Posterior vena cava (tissue), 2 donors: ENCODE data around the gene PARN. TPM values are rescaled to one million over a fixed set of nuclear protein-coding genes. Genes with fewer than 3 reads are reported as not detected.
A peak's percentile ranks its signal among the peaks of the same experiment; 100 is the strongest.
"Not testable (repeated sequence)": the region's sequence is repeated elsewhere in the genome, so short reads cannot be mapped to it uniquely, and the experiment has no call there.

ENCODE experiments used
- DNase-seq: peaks from one replicate; pipeline ENCODE4 v3.0.0-alpha.2; 2020; ENCODE audit warnings: low spot score
- intact Hi-C, 2 donors: fragments of 100-400 bp; cut with DNase I; formaldehyde crosslinking; loops; one replicate each; pipeline versions ENCODE4 v1.14.1 to v1.14.2; 2022 to 2023
- total RNA-seq, 2 donors: library from RNA; stranded (reverse); fragmentation: NEBNext Ultra II Directional; extraction: Animal tissue kit (Norgen Biotek cat#: 25700); gene quantifications; one replicate each; pipeline ENCODE4 v1.2.1, GENCODE V29; 2021
- donor health status: DM: yes; HTN: yes; CAD: no.
- donor health status: DM: yes; HTN: yes; CAD: no.

The PARN gene
- total RNA-seq, 2 donors from 2014 or later, result 27.2 to 27.9 TPM

DNA sequence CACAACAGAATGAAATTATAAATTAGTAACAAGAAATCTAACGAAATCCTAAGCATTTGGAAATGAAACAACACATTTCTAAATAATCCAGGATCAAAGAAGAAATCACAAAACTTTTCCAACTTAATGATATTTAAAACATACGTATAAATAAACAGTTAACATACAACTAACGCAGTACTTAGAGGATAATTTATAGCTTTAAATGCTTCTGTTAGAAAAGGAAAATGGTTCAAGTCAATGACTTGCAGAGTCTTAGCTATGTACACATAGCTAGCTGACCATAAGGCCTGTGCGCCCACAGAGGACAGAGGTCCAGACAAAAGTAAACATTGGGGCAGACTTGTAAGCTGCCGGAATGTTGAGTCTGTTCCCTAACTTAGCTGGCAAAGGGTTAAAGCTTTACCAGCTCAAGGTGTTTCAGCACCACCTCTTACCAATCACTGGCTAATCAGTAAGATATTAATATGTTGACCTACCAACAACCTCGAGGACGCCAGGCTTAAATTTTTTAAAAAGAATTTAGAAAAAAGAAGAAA lies 84.6 kb downstream of the PARN start:
- DNase-seq, result no peak
- intact Hi-C loops, result no loop called here

DNA sequence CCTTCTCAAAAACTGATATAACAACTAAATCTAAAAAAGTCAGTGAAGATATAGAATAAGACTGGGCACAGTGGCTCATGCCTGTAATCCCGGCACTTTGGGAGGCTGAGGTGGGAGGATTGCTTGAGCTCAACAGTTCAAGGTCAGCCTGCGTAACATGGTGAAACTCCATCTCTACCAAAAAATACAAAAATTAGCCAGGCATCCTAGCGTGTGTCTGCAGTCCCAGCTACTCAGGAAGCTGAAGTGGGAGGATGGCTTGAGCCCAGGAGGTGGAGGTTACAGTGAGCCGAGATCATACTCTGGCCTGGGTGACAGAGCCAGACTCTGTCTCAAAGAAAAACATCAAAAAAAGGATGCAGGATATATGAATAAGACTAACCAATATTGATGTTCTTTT lies 85.2 kb downstream of the PARN start:
- DNase-seq, intact Hi-C loops: not testable (repeated sequence)

DNA sequence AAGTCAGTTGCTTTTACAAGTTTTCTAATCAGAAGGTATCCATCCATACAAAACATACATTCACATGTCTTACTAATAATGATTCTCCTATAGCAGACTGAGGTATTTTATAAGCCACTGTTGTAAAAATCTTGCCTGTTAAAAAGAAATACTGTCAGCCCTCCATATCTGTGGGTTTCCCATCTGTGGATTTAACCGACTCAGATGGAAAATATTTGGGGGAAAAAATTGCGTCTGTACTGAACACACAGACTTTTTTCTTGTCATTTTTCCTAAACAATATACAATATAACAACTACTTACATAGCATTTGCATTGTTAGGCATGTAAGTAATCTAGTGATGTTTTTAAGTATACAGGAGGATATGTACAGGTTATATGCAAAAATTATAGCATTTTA lies 90.4 kb downstream of the PARN start:
- DNase-seq, result no peak
- intact Hi-C loops, result no loop called here

DNA sequence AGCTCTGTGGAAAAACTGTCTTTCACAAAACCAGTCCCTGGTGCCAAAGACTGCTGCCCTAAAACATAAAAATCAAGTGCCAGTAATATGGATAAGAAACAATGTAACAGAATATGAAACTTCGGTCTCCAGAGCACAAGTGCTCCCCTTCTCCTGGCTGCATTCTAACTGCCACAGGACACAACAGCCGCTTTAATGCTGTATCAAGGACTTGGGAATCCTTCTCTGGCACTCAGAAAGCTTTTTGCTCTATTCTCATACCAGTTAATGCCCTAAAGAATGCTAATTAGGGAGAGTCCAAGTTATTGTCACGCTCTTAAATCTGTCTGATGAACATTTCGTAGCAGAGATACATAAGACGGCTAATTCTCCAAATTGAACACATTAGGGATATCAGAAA lies 90.9 kb downstream of the PARN start:
- DNase-seq, result no peak
- intact Hi-C loops, result no loop called here

DNA sequence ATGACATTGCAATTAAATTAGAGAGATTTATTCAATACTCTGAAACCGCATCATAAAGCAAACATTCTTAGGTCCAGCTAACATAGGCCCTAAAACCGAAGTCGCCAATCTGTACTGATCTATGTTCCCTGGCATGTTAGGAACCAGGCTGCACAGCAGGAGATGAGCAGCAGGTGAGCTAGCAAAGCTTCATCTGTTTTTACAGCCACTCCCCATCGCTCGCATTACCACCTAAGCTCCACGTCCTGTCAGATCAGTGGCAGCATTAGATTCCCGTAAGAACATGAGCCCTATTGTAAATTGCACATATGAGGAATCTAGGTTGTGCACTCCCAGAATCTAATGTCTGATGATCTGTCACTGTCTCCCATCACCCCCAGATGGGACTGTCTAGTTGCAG lies 91.5 kb downstream of the PARN start:
- intact Hi-C loops, result no loop called here
- no peak for DNase-seq

DNA sequence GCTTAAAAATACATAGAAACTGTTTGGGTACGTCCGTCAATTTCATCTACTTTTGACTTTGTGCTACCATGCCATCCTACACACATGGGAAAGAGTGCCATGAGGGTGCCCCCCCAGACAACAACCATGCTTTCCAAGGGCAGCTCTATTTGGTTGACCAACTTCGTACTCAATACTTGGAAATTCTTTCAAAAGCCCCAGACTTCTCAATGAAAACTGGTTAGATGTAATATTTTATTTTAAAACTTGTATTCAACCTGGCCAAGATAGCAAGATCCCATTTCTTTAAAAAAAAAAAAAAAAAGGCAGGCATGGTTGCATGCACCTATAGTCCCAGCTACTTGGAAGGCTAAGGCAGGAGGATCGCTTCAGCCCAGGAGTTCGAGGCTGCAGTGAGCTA lies 98.4 kb downstream of the PARN start:
- no peak for DNase-seq
- intact Hi-C loops, result no loop called here

DNA sequence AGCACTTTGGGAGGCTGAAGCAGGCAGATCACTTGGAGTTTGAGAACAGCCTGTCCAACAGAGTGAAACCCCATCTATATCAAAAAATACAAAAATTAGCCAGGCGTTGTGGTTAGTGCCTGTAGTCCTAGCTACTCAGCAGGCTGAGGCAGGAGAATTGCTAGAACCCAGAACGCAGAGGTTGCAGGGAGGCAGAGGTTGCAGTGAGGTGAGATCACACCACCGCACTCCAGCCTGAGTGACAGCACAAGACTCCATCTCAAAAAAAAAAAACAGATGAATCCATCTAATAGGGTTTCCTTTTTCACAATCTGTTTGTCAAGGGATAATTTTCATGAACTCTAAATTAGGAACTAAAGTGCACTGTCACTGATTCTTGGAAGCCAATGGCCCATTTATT lies 99.0 kb downstream of the PARN start:
- intact Hi-C loops, result no loop called here
- DNase-seq, result no peak

DNA sequence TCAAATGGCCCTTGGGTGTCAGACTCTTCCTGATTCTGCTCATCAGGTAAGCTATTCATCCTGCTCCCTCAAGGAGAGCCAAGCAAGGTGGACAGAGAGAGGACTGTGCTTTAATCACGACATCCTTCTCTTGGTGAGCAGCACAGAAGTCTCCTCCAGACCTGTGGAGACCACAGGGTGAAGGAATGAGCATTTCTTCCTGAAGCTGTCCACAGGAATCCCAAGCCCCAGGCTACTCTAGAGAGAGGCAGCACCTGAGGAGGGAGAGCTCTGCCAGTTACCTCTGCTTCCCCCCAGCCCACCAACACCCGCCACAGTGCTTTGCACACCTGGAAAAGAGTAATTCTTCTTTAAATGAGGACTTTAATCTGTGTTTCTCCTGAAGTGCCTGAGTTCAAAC lies 100.0 kb downstream of the PARN start:
- DNase-seq, result no peak
- intact Hi-C loops, result no loop called here

DNA sequence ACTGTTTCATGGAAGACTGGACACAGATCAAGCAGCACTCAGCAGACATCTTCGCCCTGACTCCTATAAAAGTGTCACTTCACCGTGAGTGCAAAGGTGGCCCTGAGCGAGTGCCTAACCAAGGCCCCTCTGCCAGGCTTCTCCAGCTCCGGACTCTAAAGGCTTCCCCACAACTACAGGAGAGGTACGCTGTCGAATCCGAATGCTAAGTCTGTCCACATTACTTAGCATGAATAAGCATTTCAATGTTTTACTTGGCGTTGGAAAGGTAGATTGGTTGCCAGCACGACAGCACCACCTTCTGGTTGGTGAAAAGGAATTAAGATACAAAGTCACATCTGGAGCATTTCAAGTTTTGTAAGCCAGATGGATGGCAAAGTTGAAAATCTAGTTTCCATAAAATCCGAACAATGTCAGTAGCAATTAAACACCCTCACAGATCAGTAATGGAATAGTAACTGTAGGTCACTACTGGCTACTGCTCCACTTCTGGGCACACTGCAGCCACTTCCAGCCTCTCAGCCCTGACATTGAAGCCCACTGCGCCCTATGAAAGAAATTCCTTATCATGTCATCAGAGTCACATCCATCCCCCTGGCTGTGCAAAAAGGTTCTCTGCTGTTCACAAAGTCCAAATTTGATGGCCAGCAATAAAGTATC lies 100.9 kb downstream of the PARN start:
- DNase-seq, result peak; percentile 86
- intact Hi-C loops, result loop anchor here (5.0 to 10.0 kb wide), 4 partner anchors 224 to 604 kb away; partner anchors contain the start of gene ERCC4 (in 1 of the 2)

DNA sequence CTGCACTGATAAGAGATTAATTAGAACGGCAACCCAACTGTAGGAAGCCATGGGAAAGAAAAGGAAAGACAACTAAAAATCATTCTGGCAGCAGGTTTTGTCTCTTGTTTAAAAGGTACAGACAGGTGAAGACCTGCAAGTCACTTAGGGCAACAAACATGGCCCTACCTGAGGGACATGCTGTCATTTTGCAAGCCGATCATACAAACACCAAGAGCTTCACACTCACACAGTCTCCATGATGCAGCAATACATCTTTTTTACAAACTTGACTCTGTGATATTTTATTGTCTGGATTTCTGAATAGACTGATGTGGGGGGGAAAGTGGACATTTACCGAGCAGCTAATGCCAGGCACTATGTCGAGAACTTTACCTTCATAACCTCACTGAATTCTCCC lies 101.8 kb downstream of the PARN start:
- intact Hi-C loops, result loop anchor here (5.0 to 10.0 kb wide), 4 partner anchors 224 to 604 kb away; partner anchors contain the start of gene ERCC4 (in 1 of the 2)

DNA sequence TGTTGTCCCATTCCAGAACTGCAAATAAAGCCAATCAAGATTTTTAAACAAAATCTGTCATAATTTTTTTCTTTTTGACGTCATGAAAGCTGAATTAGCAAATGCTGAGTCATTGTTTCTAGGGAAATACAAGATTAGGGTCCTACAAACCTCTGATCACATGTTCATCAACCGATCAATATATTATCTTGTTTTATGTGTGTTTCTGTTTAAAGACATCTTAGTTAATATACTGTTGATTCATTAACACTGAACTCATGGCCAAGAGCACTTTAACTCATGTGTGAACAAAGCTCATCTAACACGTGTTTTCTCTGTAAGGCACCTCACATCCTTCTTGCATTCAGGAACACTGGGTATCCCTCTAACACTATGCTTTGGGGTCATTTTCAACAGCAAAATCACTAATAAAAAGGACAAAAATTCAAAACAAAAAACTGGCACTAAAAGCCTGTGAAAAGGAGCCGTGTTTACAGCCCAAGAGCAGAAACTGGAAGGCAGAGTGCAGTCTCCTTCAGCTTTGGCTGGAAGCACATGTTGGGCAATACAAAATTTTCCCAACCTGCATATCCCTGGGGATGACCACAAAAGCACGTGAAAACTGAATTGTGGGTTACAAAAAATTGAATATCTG lies 102.5 kb downstream of the PARN start:
- DNase-seq, result no peak
- intact Hi-C loops, result loop anchor here (5.0 to 10.0 kb wide), 4 partner anchors 223 to 603 kb away; partner anchors contain the start of gene ERCC4 (in 1 of the 2)

More for the DNA sequence above, 101.8 kb downstream of the PARN start:
- DNase-seq, result no peak

DNA sequence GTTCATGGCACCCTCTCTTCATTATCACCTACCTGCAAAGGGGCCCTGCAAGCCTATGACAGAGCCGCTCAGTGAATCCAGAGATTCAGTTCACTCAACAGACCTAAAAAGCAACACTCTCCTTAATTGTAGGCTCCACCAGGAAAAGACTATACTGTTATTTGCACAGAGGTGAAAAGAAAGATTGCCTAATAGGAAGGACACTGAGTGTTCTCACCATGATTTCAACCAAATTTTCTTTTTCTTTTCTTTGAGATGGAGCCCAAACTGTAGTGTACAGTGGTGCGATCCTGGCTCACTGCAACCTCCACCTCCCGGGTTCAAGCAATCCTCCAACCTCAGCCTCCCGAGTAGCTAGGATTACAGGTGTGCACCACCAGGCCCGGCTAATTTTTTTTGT lies 104.5 kb downstream of the PARN start:
- intact Hi-C loops, result loop anchor here (5.0 to 10.0 kb wide), 4 partner anchors 221 to 601 kb away; partner anchors contain the start of gene ERCC4 (in 1 of the 2)
- no peak for DNase-seq

DNA sequence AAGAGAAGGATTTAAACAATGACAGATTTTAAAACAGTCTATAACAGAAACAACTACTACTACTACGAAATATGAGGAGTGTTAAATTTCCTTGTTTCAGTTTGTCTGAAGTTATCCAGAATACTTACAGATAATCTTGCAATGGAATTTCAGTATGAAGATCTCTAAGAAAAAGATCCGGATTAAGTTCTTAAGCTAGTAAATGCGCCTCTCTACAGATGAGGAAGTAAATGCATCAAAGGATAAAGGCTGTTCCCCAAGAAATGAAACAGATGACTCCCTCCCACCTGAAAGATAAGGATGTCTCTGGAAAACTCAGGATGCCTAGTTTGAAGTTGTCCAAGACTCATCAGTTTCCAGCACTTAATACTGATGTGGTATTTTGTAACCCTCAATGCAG lies 105.1 kb downstream of the PARN start:
- intact Hi-C loops, result loop anchor here (5.0 to 10.0 kb wide), 4 partner anchors 220 to 600 kb away; partner anchors contain the start of gene ERCC4 (in 1 of the 2)
- DNase-seq, result no peak

DNA sequence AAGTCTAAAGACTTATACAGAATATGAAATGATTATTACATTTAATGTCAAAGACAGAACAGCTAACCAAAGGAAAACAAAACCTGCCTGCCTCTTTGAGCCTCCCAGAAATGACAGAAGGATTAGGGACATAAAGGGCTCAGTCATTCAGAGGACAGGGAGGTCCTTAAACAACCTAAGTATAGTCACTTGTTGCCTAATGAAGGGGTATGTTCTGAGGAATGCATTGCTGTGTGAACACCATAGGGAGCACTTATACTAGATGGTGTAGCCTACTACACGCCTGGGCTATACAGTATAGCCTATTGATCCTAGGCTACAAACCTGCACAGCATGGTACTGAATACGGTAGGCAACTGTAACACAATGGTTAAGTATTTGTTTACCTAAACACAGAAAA lies 106.4 kb downstream of the PARN start:
- intact Hi-C loops, result loop anchor here (10.0 kb wide), 2 partner anchors 219 to 599 kb away; partner anchors contain the start of gene ERCC4 (in 1 of the 2)
- DNase-seq, result no peak

DNA sequence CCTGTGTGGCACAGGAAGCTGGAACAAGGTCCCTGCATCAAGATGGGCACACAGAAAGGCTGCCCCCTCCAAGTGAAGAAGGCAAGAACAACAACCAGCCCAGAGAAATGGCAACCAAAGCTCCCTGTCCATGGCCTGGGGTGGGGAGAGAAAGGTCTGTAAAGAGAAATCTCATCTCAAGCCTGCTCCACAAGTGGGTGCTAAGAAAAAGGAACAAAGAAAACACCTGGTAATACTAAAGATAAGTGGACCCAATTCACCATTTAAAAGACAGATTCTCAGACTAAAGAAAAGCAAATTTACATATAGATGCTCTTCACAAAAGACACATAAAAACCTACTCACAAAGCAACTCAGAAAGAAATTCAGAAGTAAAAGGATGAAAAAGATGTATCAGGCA lies 107.4 kb downstream of the PARN start:
- no peak for DNase-seq
- intact Hi-C loops, result loop anchor here (10.0 kb wide), 2 partner anchors 218 to 598 kb away; partner anchors contain the start of gene ERCC4 (in 1 of the 2)

DNA sequence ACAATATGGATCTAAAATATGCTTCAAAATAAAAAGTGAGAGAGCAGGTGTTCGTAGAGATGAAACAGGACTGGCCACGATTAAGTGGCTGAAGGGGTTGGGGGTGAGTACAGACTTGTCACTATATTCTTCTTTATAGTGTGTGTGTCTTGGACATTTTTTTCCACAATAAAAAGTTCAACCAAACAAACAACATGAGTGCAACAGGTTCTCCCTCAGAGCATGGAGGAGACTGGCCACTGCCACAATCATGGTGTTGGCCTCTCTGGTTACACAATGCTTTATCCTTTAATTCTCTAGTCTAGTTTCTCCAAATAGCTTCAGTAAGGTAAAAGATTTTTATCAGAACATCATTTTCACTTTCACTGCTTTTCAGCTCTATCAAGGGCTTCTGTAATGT lies 109.3 kb downstream of the PARN start:
- intact Hi-C loops, result loop anchor here (10.0 kb wide), 2 partner anchors 216 to 596 kb away; partner anchors contain the start of gene ERCC4 (in 1 of the 2)
- DNase-seq, result no peak

DNA sequence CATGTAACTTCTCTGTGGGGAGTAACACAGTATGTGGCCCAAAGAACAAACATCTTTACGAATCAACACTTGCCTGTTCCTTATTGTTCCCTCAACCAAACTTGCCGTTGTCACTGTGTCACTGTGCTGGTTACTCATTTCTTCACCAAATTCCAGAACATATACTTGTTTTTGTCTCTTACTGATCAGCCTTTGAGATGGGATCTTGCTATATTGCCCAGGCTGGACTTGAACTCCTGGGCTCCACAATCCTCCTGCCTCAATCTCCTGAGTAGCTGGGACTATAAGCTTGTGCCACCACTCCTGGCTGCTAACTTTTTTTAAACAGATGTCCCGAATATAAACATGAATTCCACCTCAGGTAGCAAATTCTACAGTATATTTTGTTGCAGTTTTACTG lies 115.1 kb downstream of the PARN start:
- no peak for DNase-seq
- intact Hi-C loops, result no loop called here

DNA sequence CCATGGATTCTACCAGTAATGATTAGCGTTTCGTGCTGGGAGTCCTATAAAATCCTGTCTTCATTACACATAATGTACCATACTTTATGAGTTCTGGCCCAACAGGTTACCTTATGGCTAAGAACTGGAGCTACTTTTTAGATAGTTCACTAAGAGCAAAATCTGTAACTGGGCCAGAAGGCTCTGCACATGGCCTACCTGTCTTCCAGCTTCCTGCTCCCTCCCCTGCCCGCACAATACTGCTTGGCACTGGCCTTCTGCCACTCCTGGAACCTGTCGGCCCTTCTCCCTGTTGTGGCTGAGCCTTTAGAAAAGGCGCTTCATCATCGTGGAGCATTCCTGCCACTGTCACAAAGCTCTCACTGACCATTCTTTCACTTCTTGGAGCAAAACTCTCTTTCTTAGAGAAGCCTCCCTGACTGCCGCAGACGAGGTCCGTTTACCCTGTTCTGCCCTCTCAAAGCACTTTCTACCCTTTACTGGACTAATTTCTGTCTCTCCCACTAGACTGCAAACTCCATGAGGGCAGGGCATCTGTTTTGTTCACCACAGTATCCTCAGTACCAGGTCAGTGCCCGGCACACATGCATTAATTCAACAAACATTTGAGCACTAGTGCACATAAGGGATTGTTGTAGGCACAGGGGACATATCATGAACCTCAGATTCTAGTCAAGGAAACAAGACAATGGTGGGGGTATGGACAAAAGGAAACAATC lies 116.5 kb downstream of the PARN start:
- intact Hi-C loops, result no loop called here
- no peak for DNase-seq

DNA sequence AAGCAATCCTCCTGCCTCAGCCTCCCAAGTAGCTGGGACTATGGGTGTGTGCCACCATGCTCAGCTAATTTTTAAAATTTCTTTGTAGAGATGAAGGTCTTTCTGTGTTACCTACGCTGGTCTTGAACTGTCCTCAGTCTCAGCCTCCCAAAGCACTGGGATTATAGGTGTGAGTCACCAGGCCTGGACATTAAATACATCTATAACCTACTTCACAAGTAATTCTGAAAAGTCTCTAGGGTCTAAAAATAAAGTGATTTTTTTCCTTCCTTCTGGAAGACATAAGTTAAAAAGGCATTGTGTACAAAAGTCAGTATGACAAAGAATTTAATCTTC lies 118.3 kb downstream of the PARN start:
- no peak for DNase-seq
- intact Hi-C loops, result no loop called here
